ENCODE data around the gene SUSD3. TPM values are rescaled to one million over a fixed set of nuclear protein-coding genes. Genes with fewer than 3 reads are reported as not detected.

The SUSD3 gene
- total RNA-seq, 1 donor from 2014 or later, result 1.3 TPM

- no peaks in the 10 kb centered on the region for H3K36me3 ChIP-seq (ENCODE audit: control insufficient read depth, insufficient read depth, low read length)
- no peak overlapping the region for H3K4me3 ChIP-seq (ENCODE audit: low read depth, low read length)
- no peaks in the 10 kb centered on the region for H3K27me3 ChIP-seq (ENCODE audit: control insufficient read depth, insufficient read depth, low read length)
- no peak for DNase-seq (ENCODE audit: low read depth)
- TF ChIP-seq CTCF (IDR thresholded peaks at IDR 0.05; ENCODE audit: insufficient read depth, low read length, poor library complexity, severe bottlenecking), result no peak
These were observed 8.6 kb downstream of the SUSD3 start for GRCh38 chr9:93066978-93067603.

- no peak overlapping the region for H3K4me3 ChIP-seq (ENCODE audit: low read depth, low read length)
- H3K36me3 ChIP-seq (ENCODE audit: control insufficient read depth, insufficient read depth, low read length), result no peaks in the 10 kb centered on the region
- no peak for DNase-seq (ENCODE audit: low read depth)
- no peak for TF ChIP-seq CTCF (IDR thresholded peaks at IDR 0.05; ENCODE audit: insufficient read depth, low read length, poor library complexity, severe bottlenecking)
- no peaks in the 10 kb centered on the region for H3K27me3 ChIP-seq (ENCODE audit: control insufficient read depth, insufficient read depth, low read length)
These were observed 10.5 kb downstream of the SUSD3 start for GRCh38 chr9:93068956-93069355.

DNA sequence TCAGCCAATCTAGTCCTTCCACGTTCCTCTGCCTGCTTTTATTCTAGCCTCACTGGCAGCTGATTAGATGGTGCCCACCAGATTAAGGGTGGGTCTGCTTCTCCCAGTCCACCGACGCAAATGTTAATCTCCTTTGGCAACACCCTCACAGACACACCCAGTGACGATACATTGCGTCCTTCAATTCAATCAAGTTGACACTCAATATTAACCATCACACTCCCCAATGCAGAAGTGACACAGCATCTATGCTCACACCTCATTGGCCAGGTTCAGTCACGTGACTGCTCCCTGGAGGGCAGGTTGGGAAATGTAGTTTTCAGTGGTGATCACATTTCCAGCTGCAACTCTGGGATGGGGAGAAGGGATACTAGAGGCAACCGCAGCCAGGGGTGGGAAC lies 13.0 kb downstream of the SUSD3 start:
- no peak for DNase-seq (ENCODE audit: low read depth)
- no peaks in the 10 kb centered on the region for H3K36me3 ChIP-seq (ENCODE audit: control insufficient read depth, insufficient read depth, low read length)
- TF ChIP-seq CTCF (IDR thresholded peaks at IDR 0.05; ENCODE audit: insufficient read depth, low read length, poor library complexity, severe bottlenecking), result no peak
- H3K27me3 ChIP-seq (ENCODE audit: control insufficient read depth, insufficient read depth, low read length), result no peaks in the 10 kb centered on the region
- H3K4me3 ChIP-seq (ENCODE audit: low read depth, low read length), result no peak overlapping the region

GRCh38 chr9:93072383-93072795 lies 13.9 kb downstream of the SUSD3 start:
- DNase-seq (ENCODE audit: low read depth), result no peak
- no peaks in the 10 kb centered on the region for H3K27me3 ChIP-seq (ENCODE audit: control insufficient read depth, insufficient read depth, low read length)
- TF ChIP-seq CTCF (IDR thresholded peaks at IDR 0.05; ENCODE audit: insufficient read depth, low read length, poor library complexity, severe bottlenecking), result no peak
- H3K4me3 ChIP-seq (ENCODE audit: low read depth, low read length), result no peak overlapping the region
- H3K36me3 ChIP-seq (ENCODE audit: control insufficient read depth, insufficient read depth, low read length), result no peaks in the 10 kb centered on the region

- no peak for TF ChIP-seq CTCF (IDR thresholded peaks at IDR 0.05; ENCODE audit: insufficient read depth, low read length, poor library complexity, severe bottlenecking)
- no peaks in the 10 kb centered on the region for H3K27me3 ChIP-seq (ENCODE audit: control insufficient read depth, insufficient read depth, low read length)
These were observed 17.7 kb downstream of the SUSD3 start for GRCh38 chr9:93076101-93076791.

DNA sequence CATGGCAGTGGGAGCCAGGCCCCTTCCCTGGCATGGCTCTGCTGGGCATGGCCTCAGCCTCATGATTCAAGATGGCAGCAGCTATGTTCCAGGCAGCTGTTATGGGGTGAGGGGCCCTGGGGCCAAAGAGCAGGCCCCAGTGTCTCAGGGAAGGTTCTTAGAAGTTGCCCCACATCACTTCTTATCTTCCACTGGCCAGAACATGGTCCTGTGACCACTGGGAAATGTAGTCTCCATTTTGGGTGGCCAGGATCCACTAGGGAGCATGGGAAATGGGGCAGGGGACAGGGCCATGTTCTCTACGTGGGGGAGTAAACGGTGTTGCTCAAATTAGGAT lies 18.3 kb downstream of the SUSD3 start:
- Histone ChIP-seq H3K27me3 (ENCODE audit: control insufficient read depth, insufficient read depth, low read length) (no peaks in the 10 kb centered on the region), H3K36me3 (ENCODE audit: control insufficient read depth, insufficient read depth, low read length) (no peaks in the 10 kb centered on the region), H3K4me3 (ENCODE audit: low read depth, low read length) (no peak overlapping the region)
- TF ChIP-seq CTCF (IDR thresholded peaks at IDR 0.05; ENCODE audit: insufficient read depth, low read length, poor library complexity, severe bottlenecking), result no peak
- no peak for DNase-seq (ENCODE audit: low read depth)

More at GRCh38 chr9:93076101-93076791, 17.7 kb downstream of the SUSD3 start:
- Histone ChIP-seq H3K36me3 (ENCODE audit: control insufficient read depth, insufficient read depth, low read length) (no peaks in the 10 kb centered on the region), H3K4me3 (ENCODE audit: low read depth, low read length) (no peak overlapping the region)
- no peak for DNase-seq (ENCODE audit: low read depth)
